ENCODE measurements around the gene MR1. TPM values are rescaled to one million over a fixed set of nuclear protein-coding genes. Genes with fewer than 3 reads are reported as not detected.
"Not testable (repeated sequence)": the region's sequence is repeated elsewhere in the genome, so short reads cannot be mapped to it uniquely, and the experiment has no call there.

Gene MR1
- total RNA-seq, 4 donors from 2014 or later = 4.0 to 9.7 (median 6.0) TPM

GRCh38 chr1:181057079-181057478 is 23.3 kb downstream of the MR1 start:
- DNase-seq = no peak
- no peaks in the 10 kb centered on the region for H3K9me3 ChIP-seq
- H3K4me1 ChIP-seq = peaks cover 0 to under 1% (median 0%) of the 10 kb centered on the region in 4 donors
- H3K27me3 ChIP-seq = no peaks in the 10 kb centered on the region
- H3K27ac ChIP-seq = no peak overlapping the region
- H3K4me3 ChIP-seq = no peak overlapping the region
- H3K36me3 ChIP-seq = peaks cover 0 to 10% (median 0%) of the 10 kb centered on the region in 3 donors
- TF ChIP-seq CTCF (IDR thresholded peaks at IDR 0.05) (no peak), POLR2A (IDR thresholded peaks at IDR 0.05) (no peak)

GRCh38 chr1:181059435-181059834 is 25.7 kb downstream of the MR1 start:
- TF ChIP-seq POLR2A (IDR thresholded peaks at IDR 0.05) (no peak), CTCF (IDR thresholded peaks at IDR 0.05) (no peak)
- no peak overlapping the region for H3K4me3 ChIP-seq
- no peaks in the 10 kb centered on the region for H3K9me3 ChIP-seq
- no peak overlapping the region for H3K27ac ChIP-seq
- H3K36me3 ChIP-seq = peaks cover 0 to 10% (median 0%) of the 10 kb centered on the region in 3 donors
- peaks cover 0 to 6% (median 2%) of the 10 kb centered on the region in 4 donors for H3K4me1 ChIP-seq
- H3K27me3 ChIP-seq = no peaks in the 10 kb centered on the region
- no peak for DNase-seq

GRCh38 chr1:181060066-181060465 is 26.3 kb downstream of the MR1 start:
- no peak for TF ChIP-seq POLR2A (IDR thresholded peaks at IDR 0.05)
- TF ChIP-seq CTCF (IDR thresholded peaks at IDR 0.05) = no peak
- Histone ChIP-seq H3K4me1 (peaks cover 0 to 6% (median 2%) of the 10 kb centered on the region in 4 donors), H3K27me3 (no peaks in the 10 kb centered on the region), H3K36me3 (peaks cover 0 to 10% (median 0%) of the 10 kb centered on the region in 3 donors), H3K27ac (no peak overlapping the region), H3K4me3 (no peak overlapping the region), H3K9me3 (no peaks in the 10 kb centered on the region)
- DNase-seq = no peak

GRCh38 chr1:181060947-181061346 is 27.2 kb downstream of the MR1 start:
- not testable (repeated sequence) for H3K27ac ChIP-seq, H3K4me1 ChIP-seq, H3K9me3 ChIP-seq, H3K27me3 ChIP-seq, DNase-seq, H3K4me3 ChIP-seq, H3K36me3 ChIP-seq

- H3K9me3 ChIP-seq = no peaks in the 10 kb centered on the region
- peaks cover 0 to 6% (median 2%) of the 10 kb centered on the region in 4 donors for H3K4me1 ChIP-seq
- no peaks in the 10 kb centered on the region for H3K36me3 ChIP-seq
- H3K27ac ChIP-seq = no peak overlapping the region
- no peak for TF ChIP-seq POLR2A (IDR thresholded peaks at IDR 0.05)
- no peak for TF ChIP-seq CTCF (IDR thresholded peaks at IDR 0.05)
- no peak overlapping the region for H3K4me3 ChIP-seq
- DNase-seq = no peak
- H3K27me3 ChIP-seq = no peaks in the 10 kb centered on the region
Measured at GRCh38 chr1:181061487-181061886, 27.7 kb downstream of the MR1 start.

GRCh38 chr1:181061891-181062835 is 28.4 kb downstream of the MR1 start:
- Histone ChIP-seq H3K9me3 (no peaks in the 10 kb centered on the region), H3K27me3 (no peaks in the 10 kb centered on the region), H3K36me3 (no peaks in the 10 kb centered on the region), H3K27ac (peak overlapping the region; percentile 0 to 77 (median 40)), H3K4me3 (peak overlapping the region in 2 of 4 donors; percentile 10 to 27), H3K4me1 (peaks cover 0 to 6% (median 2%) of the 10 kb centered on the region in 4 donors)
- TF ChIP-seq CTCF (IDR thresholded peaks at IDR 0.05) (no peak), POLR2A (IDR thresholded peaks at IDR 0.05) (no peak)
- peak; percentile 52 to 56 (median 54) for DNase-seq

Measured in Peyer's patch (tissue), 4 donors.